ENCODE measurements around the gene TCEA3.
A peak's percentile ranks its signal among the peaks of the same experiment; 100 is the strongest.

The TCEA3 gene

DNA sequence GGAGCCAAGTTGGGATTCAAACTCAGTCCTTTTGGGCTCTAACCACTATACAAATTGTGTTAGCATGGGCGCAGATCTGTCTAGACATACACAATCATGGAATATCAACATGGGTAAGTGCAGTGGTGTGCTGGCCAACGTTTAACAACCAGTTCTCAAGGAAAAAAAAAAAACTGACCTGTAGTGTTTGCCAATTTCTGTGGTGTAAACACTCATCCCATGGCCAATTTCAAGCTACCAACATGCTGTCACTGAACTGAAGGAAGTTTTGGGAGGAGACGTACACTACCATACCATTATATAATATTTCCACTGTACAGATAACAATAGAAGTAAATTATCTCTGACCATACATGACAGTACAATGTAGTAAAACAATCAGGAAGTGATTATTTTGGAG lies 3.2 kb downstream of the TCEA3 start:
- DNase-seq (ENCODE audit: low spot score), result no peak

GRCh38 chr1:23420778-23421177 lies 3.8 kb downstream of the TCEA3 start:
- no peak for DNase-seq (ENCODE audit: low spot score)

- DNase-seq (ENCODE audit: low spot score), result no peak
Observed at GRCh38 chr1:23419180-23419579, 5.4 kb downstream of the TCEA3 start.

GRCh38 chr1:23417570-23417969 lies 7.0 kb downstream of the TCEA3 start:
- no peak for DNase-seq (ENCODE audit: low spot score)

GRCh38 chr1:23416964-23417363 lies 7.6 kb downstream of the TCEA3 start:
- no peak for DNase-seq (ENCODE audit: low spot score)

GRCh38 chr1:23408797-23409290 lies 15.7 kb downstream of the TCEA3 start:
- no peak for DNase-seq (ENCODE audit: low spot score)

- no peak for DNase-seq (ENCODE audit: low spot score)
Observed at GRCh38 chr1:23407016-23407630, 17.4 kb downstream of the TCEA3 start.

- no peak for DNase-seq (ENCODE audit: low spot score)
Observed at GRCh38 chr1:23405946-23406345, 18.6 kb downstream of the TCEA3 start.

DNA sequence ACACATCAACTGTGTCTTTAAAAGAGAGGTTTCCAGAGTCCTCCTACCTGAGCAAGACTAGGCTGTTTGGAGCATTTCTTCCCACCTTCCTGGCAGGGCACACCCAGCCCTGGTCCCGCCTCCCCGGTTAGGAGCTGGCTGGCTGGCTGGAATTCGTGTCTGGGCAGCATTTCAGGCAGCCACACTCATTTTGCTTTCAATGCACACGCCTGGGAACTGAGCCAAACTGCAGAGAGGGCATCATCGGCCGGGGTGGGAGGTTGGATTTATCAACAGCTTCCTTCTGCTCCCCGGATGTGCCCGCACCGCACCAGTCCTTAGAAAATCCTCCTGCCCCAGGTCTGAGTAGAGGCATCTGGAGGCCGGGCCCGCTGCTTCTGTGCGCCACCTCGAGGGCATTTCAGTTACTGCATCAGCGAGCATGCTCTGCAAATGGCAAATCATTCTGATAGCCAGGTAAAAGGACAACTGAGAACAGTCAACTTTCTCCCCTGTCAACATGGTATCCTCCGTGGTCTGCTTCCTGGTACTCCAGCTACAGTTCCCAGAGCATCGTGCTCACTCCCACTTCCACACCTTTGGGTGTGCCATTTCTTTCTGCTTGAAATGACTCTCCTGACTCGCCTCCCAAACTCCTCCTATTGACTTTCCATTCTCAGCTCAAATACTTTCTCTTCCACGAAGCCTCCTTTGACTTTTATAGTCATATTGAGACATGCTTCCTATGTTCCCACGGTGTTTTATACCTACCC lies 20.6 kb downstream of the TCEA3 start:
- peak; percentile 89 for DNase-seq (ENCODE audit: low spot score)

DNA sequence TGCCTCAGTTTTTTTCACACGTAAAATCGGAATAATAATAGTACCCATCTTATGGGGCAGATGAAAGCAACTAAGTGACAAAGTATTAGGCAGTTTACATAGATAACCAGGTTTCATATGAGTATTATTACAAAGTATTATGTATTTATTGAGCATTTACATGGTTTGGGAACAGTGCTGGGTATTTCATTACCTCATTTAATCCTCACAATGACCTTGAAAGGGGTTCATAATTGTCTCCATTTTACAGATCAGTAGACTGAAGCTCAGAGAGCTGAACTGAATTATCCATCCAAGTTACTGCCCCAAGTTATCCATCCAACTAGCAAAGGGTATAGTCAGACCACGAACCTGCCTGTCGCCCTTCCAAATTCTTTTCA lies 21.2 kb downstream of the TCEA3 start:
- no peak for DNase-seq (ENCODE audit: low spot score)

GRCh38 chr1:23403038-23403336 lies 21.6 kb downstream of the TCEA3 start:
- no peak for DNase-seq (ENCODE audit: low spot score)

DNA sequence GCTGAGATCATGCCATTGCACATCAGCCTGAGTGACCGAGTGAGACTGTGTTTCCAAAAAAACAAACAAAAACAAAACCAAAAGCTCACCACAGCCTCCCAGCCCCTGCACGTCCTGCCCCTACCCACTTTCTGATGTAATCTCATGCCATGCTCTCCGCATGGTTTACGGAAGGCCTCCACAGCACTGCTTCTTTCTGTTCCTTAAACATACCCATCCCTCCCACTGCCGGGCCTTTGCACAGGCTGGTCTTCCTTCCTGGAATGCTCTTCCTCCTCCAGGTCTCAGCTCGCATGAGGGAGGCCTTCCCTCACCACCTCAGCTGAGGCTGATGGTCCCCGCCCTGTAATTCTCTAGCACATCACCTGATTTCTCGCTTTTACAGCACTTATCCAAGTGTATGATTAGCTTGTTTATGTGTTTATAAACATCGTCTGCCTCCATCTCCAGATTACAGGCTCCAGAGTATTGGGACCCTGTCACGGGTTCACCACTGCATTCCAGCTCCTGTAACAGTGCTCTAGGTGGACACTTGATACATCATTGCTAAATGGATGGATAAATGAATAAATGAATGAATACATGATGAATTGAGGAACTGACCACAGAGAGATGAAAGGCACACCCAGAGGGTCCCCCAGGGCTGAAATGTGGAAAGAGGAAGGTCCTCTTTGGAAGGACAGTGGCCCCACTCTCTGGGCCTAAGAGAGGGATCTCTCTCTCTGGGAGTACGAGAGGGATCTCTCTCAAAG lies 22.1 kb downstream of the TCEA3 start:
- no peak for DNase-seq (ENCODE audit: low spot score)

DNA sequence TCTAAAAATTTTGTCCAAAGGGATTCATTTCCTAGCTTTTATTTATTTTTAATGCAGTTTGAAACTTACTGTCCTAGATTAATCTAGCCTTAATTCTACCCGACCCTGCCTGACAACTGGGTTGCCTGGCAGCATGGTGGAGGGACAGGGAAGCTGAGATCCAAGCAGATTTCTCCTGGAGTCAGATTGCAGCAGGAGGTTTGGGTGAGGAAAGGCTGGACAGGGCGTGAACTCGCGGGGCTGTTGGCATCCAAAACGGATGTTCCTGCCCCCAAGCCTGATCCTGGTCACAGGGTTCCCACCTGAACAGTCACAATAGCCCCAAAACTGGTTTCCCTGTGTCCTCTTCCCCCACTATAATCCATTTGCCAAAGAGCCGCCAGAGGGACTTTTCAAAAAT lies 23.2 kb downstream of the TCEA3 start:
- DNase-seq (ENCODE audit: low spot score), result no peak

DNA sequence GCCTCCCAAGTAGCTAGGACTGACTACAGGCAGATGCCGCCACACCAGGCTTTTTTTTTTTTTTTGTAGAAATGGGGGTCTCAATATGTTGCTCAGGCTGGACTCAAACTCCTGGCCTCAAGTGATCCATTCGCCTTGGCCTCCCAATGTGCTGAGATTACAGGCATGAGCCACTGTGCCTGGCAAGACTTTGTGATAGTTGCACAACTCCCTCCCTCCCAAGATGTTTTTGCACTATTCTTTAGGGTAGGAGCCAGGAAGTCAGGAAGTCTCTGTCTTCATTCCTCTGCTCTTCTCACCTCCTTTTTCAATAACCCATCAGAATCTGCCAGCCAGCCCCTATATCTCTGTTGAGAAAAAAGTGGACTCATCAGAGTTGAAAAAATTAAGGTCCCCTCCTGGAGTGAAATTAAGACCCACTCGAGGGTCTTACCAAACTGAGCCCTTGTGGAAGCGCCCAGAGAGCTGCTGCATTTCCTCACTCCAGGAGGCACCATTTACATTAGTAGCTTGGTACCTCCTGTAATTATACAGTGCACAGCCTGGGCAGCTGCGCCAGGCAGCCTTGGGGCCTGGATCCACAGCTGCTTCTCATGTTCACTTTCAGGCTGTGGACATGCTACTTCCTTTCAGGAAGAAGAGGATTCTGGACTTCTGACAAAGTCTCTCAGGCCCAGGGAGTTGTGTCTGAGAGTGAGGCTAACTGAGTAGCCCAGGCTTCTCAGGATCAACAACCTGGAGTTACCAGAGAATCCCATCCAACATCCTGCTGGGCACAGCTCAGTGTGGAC lies 24.0 kb downstream of the TCEA3 start:
- no peak for DNase-seq (ENCODE audit: low spot score)

DNA sequence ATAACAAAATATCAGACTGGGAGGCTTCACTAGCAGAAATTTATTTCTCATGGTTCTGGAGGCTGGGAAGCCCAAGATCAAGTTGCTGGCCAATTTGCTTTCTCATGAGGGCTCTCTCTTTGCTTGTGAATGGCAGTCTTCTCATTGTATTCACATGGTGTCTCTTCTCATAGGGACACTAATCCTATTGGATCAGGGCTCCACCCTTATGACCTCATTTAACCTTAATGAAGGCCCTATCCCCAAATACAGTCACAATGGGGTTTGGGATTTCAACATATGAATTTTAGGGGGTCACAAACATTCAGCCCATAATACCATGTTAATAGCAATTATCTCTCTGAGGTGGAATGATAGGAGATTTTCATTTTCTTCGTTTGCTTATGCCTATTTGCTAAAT lies 25.3 kb downstream of the TCEA3 start:
- no peak for DNase-seq (ENCODE audit: low spot score)

DNA sequence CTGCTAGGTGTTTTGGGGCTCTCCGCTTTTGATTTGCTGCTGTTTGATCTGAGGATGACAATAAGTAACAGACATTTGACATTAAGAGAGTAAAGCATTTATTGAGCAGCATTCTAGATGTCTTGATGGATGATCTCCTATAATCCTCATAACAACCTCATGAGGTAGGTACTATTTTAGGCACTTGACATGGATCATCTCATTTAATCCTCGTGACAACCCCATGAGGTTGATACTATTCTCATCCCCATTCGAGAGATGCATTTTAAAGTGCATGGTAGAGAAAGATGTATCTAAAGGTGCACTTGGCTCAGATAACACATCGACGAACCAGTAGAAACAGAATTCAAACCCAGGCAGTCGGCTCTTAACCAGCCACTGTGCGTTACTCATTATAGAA lies 26.6 kb downstream of the TCEA3 start:
- DNase-seq (ENCODE audit: low spot score), result no peak

- DNase-seq (ENCODE audit: low spot score), result no peak
Observed at GRCh38 chr1:23396380-23396779, 28.2 kb downstream of the TCEA3 start.

DNA sequence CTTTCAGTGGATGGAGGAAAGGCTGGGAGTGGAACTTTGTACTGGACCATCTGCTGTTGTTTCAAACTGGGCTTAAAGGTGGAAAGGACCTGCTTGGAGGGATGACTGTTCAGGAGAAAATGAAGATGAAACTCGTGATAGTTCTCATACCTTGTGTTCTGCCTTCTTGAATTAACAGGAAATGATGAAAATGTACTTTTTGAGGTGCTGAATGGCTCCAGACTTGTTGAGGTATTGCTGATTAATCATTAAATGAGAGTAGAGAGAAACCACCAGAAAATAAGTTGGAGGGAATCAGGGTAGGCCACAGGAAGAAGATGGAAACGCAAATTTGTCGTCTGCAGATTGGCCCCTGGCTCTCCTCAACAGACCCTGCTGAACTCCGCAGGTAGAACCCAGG lies 28.7 kb downstream of the TCEA3 start:
- no peak for DNase-seq (ENCODE audit: low spot score)

DNA sequence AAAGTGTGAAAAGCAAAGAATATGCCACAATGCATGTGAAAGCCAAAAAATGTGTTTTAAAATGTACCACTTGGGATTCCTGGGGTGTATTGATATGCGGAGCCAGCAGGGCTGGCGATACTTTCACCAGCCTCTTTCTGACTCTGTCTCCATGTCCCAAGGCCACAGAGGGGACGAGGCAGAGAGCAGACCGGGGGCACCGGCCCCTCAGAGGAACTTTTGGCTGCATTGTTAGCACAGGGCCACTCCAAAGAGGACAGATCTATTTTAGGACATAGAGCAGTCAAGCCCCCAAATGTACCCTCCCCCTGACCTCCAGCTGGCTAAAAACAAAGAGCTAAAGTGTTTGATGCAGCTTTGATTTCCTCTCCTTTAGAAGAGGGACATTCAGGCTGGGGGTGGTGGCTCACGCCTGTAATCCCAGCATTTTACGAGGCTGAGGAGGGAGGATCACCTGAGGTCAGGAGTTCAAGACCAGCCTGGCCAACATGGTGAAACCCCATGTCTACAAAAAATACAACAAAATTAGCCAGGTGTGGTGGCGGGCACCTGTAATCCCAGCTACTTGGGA lies 29.3 kb downstream of the TCEA3 start:
- DNase-seq (ENCODE audit: low spot score), result no peak

- DNase-seq (ENCODE audit: low spot score), result no peak
Observed at GRCh38 chr1:23394684-23395083, 29.9 kb downstream of the TCEA3 start.

DNA sequence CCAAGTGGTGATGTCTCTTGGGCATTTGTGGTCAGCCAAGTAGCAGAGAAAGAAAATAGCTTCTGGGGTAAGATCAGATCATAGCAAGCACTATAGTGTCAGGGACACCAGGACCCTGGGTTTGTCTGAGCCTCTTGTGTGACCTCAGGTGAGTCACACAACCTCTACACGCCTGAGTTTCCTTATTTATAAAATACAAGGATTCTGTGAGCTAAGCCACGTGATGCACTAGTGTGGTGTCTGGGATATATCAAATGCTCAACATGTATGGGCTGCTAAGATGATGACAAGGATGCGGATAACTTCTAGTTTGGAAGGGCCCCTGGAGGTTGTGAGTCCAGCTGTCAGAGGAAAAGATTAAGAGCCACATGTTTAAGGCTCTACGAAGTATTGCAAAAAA lies 30.4 kb downstream of the TCEA3 start:
- no peak for DNase-seq (ENCODE audit: low spot score)

- DNase-seq (ENCODE audit: low spot score), result no peak
Observed at GRCh38 chr1:23393706-23394105, 30.8 kb downstream of the TCEA3 start.
